Uterus (tissue), 4 donors: ENCODE measurements around the gene HUNK. TPM values are rescaled to one million over a fixed set of nuclear protein-coding genes. Genes with fewer than 3 reads are reported as not detected.
"Not testable (repeated sequence)": the region's sequence is repeated elsewhere in the genome, so short reads cannot be mapped to it uniquely, and the experiment has no call there.

Experiments
- DNase-seq, 2 donors: peaks; one replicate each; pipeline ENCODE4 v3.0.0-alpha.2; 2019 to 2020
- H3K27ac ChIP-seq, 2 donors: fragments of 200-600 bp; sonication (generic); 1 replicate in 1 of 2; 2 replicates in 1 of 2; pipeline ENCODE4 v1.5.1; 2016 to 2018
- H3K27me3 ChIP-seq, 2 donors: fragments of 200-600 bp; sonication (generic); one replicate each; pipeline ENCODE4 v1.5.1; 2018 to 2019; ENCODE audit warnings: control low read depth in 1 of 2
- H3K36me3 ChIP-seq, 2 donors: fragments of 200-600 bp; sonication (generic); one replicate each; pipeline ENCODE4 v1.5.1; 2019; ENCODE audit warnings: control low read depth in 1 of 2
- H3K4me1 ChIP-seq, 2 donors: fragments of 200-600 bp; sonication (generic); one replicate each; pipeline ENCODE4 v1.5.1; 2018 to 2019; ENCODE audit warnings: control low read depth in 1 of 2
- H3K4me3 ChIP-seq, 2 donors: fragments of 200-600 bp; sonication (generic); 1 replicate in 1 of 2; 2 replicates in 1 of 2; pipeline ENCODE4 v1.5.1; 2018 to 2019; ENCODE audit warnings: mild to moderate bottlenecking in 1 of 2
- H3K9me3 ChIP-seq, 2 donors: fragments of 200-600 bp; sonication (generic); one replicate each; pipeline ENCODE4 v1.5.1; 2019; ENCODE audit warnings: control low read depth in 1 of 2
- POLR2A ChIP-seq, 2 donors: fragments of 450-650 bp; IDR thresholded peaks; one replicate each; pipeline ENCODE4 v1.6.1; 2016; ENCODE audit warnings: antibody characterized with exemption in 2 of 2, mild to moderate bottlenecking in 1 of 2, moderate library complexity in 1 of 2
- intact Hi-C: fragments of 100-400 bp; cut with DNase I; formaldehyde crosslinking; loops from one replicate; pipeline ENCODE4 v1.15.1; 2023; ENCODE audit warnings: low total_unique reads
- total RNA-seq, 4 donors: library from RNA; depleted of rRNA in 3 of 4; stranded (reverse); fragments of >200 nt in 3 of 4; gene quantifications; one replicate each; pipeline versions ENCODE4 v1.1.0 to v1.2.4, GENCODE V29; 2014 to 2023
- TF ChIP-seq, protein P1 (sequence below), 4 experiments: fragments of 200-600 bp in 2 of 4; fragments of 450-650 bp in 2 of 4; sonication (generic) in 2 of 4; IDR thresholded peaks; one replicate each; pipeline ENCODE4 v1.5.1; 2016 to 2019; ENCODE audit warnings: antibody characterized with exemption in 4 of 4, mild to moderate bottlenecking in 2 of 4, moderate library complexity in 1 of 4
- donor health status: DM: yes; HTN: yes; CAD: no.

The HUNK gene
- total RNA-seq, 4 donors from 2014 or later: 1.5 to 8.8 (median 4.6) TPM

- Histone ChIP-seq H3K9me3 (no peaks in the 10 kb centered on the region), H3K36me3 (no peaks in the 10 kb centered on the region), H3K4me1 (no peaks in the 10 kb centered on the region), H3K4me3 (no peak overlapping the region), H3K27me3 (no peaks in the 10 kb centered on the region), H3K27ac (no peak overlapping the region)
- DNase-seq: no peak
- intact Hi-C loops: no loop called here
- TF ChIP-seq POLR2A (IDR thresholded peaks at IDR 0.05): no peak
- TF ChIP-seq, protein P1, sequence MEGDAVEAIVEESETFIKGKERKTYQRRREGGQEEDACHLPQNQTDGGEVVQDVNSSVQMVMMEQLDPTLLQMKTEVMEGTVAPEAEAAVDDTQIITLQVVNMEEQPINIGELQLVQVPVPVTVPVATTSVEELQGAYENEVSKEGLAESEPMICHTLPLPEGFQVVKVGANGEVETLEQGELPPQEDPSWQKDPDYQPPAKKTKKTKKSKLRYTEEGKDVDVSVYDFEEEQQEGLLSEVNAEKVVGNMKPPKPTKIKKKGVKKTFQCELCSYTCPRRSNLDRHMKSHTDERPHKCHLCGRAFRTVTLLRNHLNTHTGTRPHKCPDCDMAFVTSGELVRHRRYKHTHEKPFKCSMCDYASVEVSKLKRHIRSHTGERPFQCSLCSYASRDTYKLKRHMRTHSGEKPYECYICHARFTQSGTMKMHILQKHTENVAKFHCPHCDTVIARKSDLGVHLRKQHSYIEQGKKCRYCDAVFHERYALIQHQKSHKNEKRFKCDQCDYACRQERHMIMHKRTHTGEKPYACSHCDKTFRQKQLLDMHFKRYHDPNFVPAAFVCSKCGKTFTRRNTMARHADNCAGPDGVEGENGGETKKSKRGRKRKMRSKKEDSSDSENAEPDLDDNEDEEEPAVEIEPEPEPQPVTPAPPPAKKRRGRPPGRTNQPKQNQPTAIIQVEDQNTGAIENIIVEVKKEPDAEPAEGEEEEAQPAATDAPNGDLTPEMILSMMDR (IDR thresholded peaks at IDR 0.05): no peak
Measured at GRCh38 chr21:31941694-31942093, 68.9 kb downstream of the HUNK start.

- Histone ChIP-seq H3K36me3 (no peaks in the 10 kb centered on the region), H3K27me3 (no peaks in the 10 kb centered on the region), H3K4me1 (no peaks in the 10 kb centered on the region), H3K4me3 (no peak overlapping the region), H3K9me3 (no peaks in the 10 kb centered on the region), H3K27ac (no peak overlapping the region)
- TF ChIP-seq, protein P1 (IDR thresholded peaks at IDR 0.05): no peak
- TF ChIP-seq POLR2A (IDR thresholded peaks at IDR 0.05): no peak
- no peak for DNase-seq
- intact Hi-C loops: no loop called here
Measured at GRCh38 chr21:31943561-31943960, 70.7 kb downstream of the HUNK start.

DNA sequence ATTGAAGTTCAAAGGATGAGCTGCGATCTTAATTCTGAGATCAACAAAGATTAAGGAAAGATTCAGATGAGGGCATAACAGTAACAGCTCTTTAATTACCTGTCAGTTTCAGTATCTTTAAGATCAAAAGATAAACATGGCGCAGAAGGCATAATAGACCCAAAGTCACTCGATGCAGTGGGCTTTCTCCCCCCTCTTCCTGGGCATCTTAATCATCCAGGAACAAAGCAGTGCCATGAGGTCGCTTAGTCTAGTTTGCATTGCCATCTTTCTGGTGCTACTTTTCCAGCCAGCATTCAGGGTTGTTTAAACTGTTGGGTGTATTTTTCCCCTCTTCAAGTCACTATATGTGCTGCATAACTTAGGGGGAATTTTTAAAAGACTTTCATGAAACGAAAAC lies 72.3 kb downstream of the HUNK start:
- no peak for DNase-seq
- no peaks in the 10 kb centered on the region for H3K9me3 ChIP-seq
- no peaks in the 10 kb centered on the region for H3K36me3 ChIP-seq
- no peak overlapping the region for H3K4me3 ChIP-seq
- no peaks in the 10 kb centered on the region for H3K27me3 ChIP-seq
- H3K4me1 ChIP-seq: no peaks in the 10 kb centered on the region
- TF ChIP-seq POLR2A (IDR thresholded peaks at IDR 0.05): no peak
- TF ChIP-seq, protein P1 (IDR thresholded peaks at IDR 0.05): no peak
- intact Hi-C loops: no loop called here
- H3K27ac ChIP-seq: no peak overlapping the region

DNA sequence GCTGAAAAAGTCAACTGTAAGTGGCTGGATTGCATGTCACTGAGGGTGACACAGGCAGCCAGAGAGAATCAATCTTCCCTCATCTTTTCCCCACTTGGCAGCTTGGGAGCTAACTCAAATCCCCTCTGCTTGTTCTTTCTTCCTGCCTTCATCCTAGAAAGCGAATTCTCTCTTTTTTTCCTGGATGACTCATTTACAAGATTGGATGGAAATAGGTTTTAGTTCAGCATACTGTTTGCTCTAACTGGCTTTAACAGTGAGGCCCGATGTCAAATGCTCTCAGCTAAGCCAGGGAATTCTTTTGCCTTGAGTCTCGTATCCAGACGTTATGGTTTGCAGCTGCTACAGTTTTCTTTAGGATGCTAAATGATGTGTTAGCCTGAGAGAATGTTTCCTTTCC lies 72.7 kb downstream of the HUNK start:
- H3K36me3 ChIP-seq: no peaks in the 10 kb centered on the region
- no peaks in the 10 kb centered on the region for H3K27me3 ChIP-seq
- TF ChIP-seq, protein P1 (IDR thresholded peaks at IDR 0.05): no peak
- no peak for TF ChIP-seq POLR2A (IDR thresholded peaks at IDR 0.05)
- H3K4me1 ChIP-seq: no peaks in the 10 kb centered on the region
- H3K4me3 ChIP-seq: no peak overlapping the region
- no peaks in the 10 kb centered on the region for H3K9me3 ChIP-seq
- no peak overlapping the region for H3K27ac ChIP-seq
- DNase-seq: no peak
- intact Hi-C loops: no loop called here

DNA sequence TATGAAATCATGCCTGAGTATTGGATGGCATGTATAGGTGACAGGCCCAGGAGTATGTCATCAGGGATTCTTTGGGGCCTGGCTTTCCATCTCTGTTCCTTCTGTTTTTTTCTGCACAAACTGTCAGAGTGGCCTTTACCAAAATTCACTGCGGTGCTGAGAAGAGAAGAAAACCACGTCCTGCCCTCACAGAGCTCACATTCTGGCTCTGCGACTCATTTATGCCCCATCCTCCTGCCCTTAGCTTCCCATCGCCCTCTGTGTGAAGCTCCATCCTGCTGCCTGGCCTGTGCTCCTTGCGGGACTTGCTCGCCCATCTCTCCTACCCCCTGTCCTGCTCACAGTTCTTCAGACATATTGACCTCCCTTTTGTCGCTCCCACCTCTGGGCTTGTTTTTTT lies 73.4 kb downstream of the HUNK start:
- Histone ChIP-seq H3K4me3 (no peak overlapping the region), H3K27me3 (no peaks in the 10 kb centered on the region), H3K27ac (no peak overlapping the region), H3K4me1 (no peaks in the 10 kb centered on the region), H3K36me3 (no peaks in the 10 kb centered on the region), H3K9me3 (no peaks in the 10 kb centered on the region)
- intact Hi-C loops: no loop called here
- TF ChIP-seq, protein P1 (IDR thresholded peaks at IDR 0.05): no peak
- TF ChIP-seq POLR2A (IDR thresholded peaks at IDR 0.05): no peak
- DNase-seq: no peak

GRCh38 chr21:31946876-31947550 lies 74.2 kb downstream of the HUNK start:
- H3K27ac ChIP-seq, H3K4me3 ChIP-seq, H3K4me1 ChIP-seq, H3K36me3 ChIP-seq, DNase-seq, H3K9me3 ChIP-seq, intact Hi-C loops, H3K27me3 ChIP-seq: not testable (repeated sequence)
